ENCODE measurements around the gene MGAM2.

Gene MGAM2

GRCh38 chr7:142123184-142123583 is 11.7 kb downstream of the MGAM2 start:
- DNase-seq: no peak

- DNase-seq: no peak
Measured at GRCh38 chr7:142125256-142125955, 13.9 kb downstream of the MGAM2 start.

GRCh38 chr7:142130267-142130666 is 18.7 kb downstream of the MGAM2 start:
- no peak for DNase-seq

- DNase-seq: no peak
Measured at GRCh38 chr7:142131439-142132185, 20.1 kb downstream of the MGAM2 start.

GRCh38 chr7:142133731-142134148 is 22.2 kb downstream of the MGAM2 start:
- no peak for DNase-seq

GRCh38 chr7:142134909-142135308 is 23.4 kb downstream of the MGAM2 start:
- no peak for DNase-seq

- no peak for DNase-seq
Measured at GRCh38 chr7:142138996-142139395, 27.5 kb downstream of the MGAM2 start.

- no peak for DNase-seq
Measured at GRCh38 chr7:142139597-142140400, 28.3 kb downstream of the MGAM2 start.

GRCh38 chr7:142140401-142140959 is 29.0 kb downstream of the MGAM2 start:
- DNase-seq: no peak

- DNase-seq: no peak
Measured at GRCh38 chr7:142142702-142143101, 31.2 kb downstream of the MGAM2 start.

GRCh38 chr7:142146124-142146523 is 34.6 kb downstream of the MGAM2 start:
- no peak for DNase-seq

- DNase-seq: no peak
Measured at GRCh38 chr7:142150356-142150755, 38.8 kb downstream of the MGAM2 start.

- no peak for DNase-seq
Measured at GRCh38 chr7:142150869-142151268, 39.4 kb downstream of the MGAM2 start.

GRCh38 chr7:142152076-142152475 is 40.6 kb downstream of the MGAM2 start:
- no peak for DNase-seq

GRCh38 chr7:142153400-142153799 is 41.9 kb downstream of the MGAM2 start:
- no peak for DNase-seq

- DNase-seq: no peak
Measured at GRCh38 chr7:142158736-142159496, 47.4 kb downstream of the MGAM2 start.

- no peak for DNase-seq
Measured at GRCh38 chr7:142161921-142162320, 50.4 kb downstream of the MGAM2 start.

GRCh38 chr7:142168746-142169145 is 57.2 kb downstream of the MGAM2 start:
- no peak for DNase-seq

- no peak for DNase-seq
Measured at GRCh38 chr7:142172932-142173331, 61.4 kb downstream of the MGAM2 start.

- DNase-seq: no peak
Measured at GRCh38 chr7:142174441-142174840, 62.9 kb downstream of the MGAM2 start.

GRCh38 chr7:142175594-142175993 is 64.1 kb downstream of the MGAM2 start:
- no peak for DNase-seq

- no peak for DNase-seq
Measured at GRCh38 chr7:142176901-142177300, 65.4 kb downstream of the MGAM2 start.

- no peak for DNase-seq
Measured at GRCh38 chr7:142177869-142178268, 66.4 kb downstream of the MGAM2 start.
